Measurements from ENCODE around the gene NFU1. TPM values are rescaled to one million over a fixed set of nuclear protein-coding genes. Genes with fewer than 3 reads are reported as not detected.

The NFU1 gene
- total and polyA plus RNA-seq, 2 of the 4 experiments (the other 2 are of a cell fraction), result 24.0 to 32.4 TPM

DNA sequence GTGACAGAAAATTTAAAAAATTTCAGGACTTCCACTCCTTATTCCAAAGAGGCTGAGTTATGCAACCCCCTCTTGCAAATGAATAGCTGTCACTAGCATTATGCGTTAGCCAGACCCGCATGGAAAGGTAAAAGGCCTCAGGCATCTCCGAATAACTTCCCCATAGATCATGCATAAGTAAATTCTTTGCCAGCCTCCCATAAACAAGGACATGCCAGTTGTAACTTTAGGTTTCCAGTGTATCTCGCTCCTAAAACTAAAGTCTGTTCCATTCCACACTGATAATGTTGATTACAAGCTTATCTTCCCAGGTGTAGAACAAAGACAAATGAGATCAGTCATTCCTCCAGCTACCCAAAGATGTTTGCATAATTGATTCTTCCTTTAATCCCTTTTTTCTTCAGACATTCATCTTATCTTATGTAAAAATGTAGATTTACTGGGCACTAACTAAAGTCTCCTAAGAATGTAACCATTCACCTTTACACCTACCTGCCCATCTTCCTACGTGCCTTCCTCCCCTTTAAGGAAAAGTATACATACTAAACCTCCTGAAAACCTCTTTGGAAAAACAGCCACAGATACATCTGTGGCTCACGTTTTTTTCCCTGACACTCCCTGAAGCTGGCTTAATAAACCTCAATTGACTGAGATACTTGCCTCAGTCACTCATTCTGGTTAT, 13.6 kb upstream of the NFU1 start:
- 47% methylated on average over 5 of the region's 6 CpGs; no CpG with 5 or more reads in 1 of the 2 experiments for WGBS, 2 experiments (ENCODE audit: extremely low coverage in 2 of 2, insufficient read length in 1 of 2)
- Histone ChIP-seq H3K9me1 (ENCODE audit: insufficient read depth, low read length) (no peaks in the 10 kb centered on the region), H4K20me1 (ENCODE audit: insufficient read depth, low read length) (no peaks in the 10 kb centered on the region), H3K27ac (ENCODE audit: insufficient read depth, low read length) (no peak overlapping the region), H3K56ac (ENCODE audit: extremely low read depth, insufficient read depth, low read length) (no peak overlapping the region), H3K9ac (ENCODE audit: low read depth, low read length) (no peak overlapping the region), H4K8ac (ENCODE audit: low read depth in 2 of 2, low read length in 2 of 2) (no peak overlapping the region), H3K27me3 (ENCODE audit: control insufficient read depth, insufficient read depth, low read length) (no peaks in the 10 kb centered on the region), H3K14ac (replicated peaks; ENCODE audit: low read depth, low read length) (no peak overlapping the region), H3K4ac (ENCODE audit: low read depth, low read length) (no peak overlapping the region), H2BK15ac (ENCODE audit: low read depth, low read length) (no peak overlapping the region), H3K4me1 (ENCODE audit: control insufficient read depth, insufficient read depth, low read length) (0 out of 2 replicates have a peak, but pooled peaks cover 2% of the 10 kb centered on the region), H3K4me2 (ENCODE audit: low read depth, low read length) (no peak overlapping the region), H2AFZ (replicated peaks; ENCODE audit: low read length, poor library complexity) (no peak overlapping the region), H4K91ac (ENCODE audit: insufficient read depth, low read depth, low read length) (no peak overlapping the region), H2BK20ac (ENCODE audit: low read depth, low read length) (no peak overlapping the region), H2AK9ac (replicated peaks; ENCODE audit: low read depth, low read length, poor library complexity) (no peak overlapping the region), H3K4me3 (ENCODE audit: insufficient read depth, low read depth, low read length) (no peak overlapping the region), H3K18ac (ENCODE audit: low read depth, low read length) (no peak overlapping the region), H2AK5ac (ENCODE audit: low read depth, low read length) (no peak overlapping the region), H3K36me3 (ENCODE audit: control insufficient read depth, insufficient read depth, low read length) (no peaks in the 10 kb centered on the region), H2BK120ac (ENCODE audit: low read depth, low read length) (no peak overlapping the region), H3K23ac (ENCODE audit: low read depth, low read length) (no peak overlapping the region), H4K5ac (ENCODE audit: low read depth, low read length) (no peak overlapping the region), H2BK5ac (ENCODE audit: low read depth, low read length, poor library complexity, severe bottlenecking) (no peak overlapping the region), H3K9me3 (ENCODE audit: control insufficient read depth, insufficient read depth, low read length) (no peaks in the 10 kb centered on the region), H3K79me1 (ENCODE audit: low read depth in 1 of 2, low read length in 2 of 2) (no peaks in the 10 kb centered on the region)
- TF ChIP-seq BHLHE40 (IDR thresholded peaks at IDR 0.05; ENCODE audit: low read depth, low read length), result no peak
- no peak for TF ChIP-seq SMC3 (IDR thresholded peaks at IDR 0.05; ENCODE audit: low read depth, low read length)
- TF ChIP-seq MAZ (IDR thresholded peaks at IDR 0.05; ENCODE audit: borderline replicate concordance, low read depth, low read length), result no peak
- no peak for TF ChIP-seq POLR2A (IDR thresholded peaks at IDR 0.05; ENCODE audit: low read depth, low read length)
- no peak for TF ChIP-seq FOS (IDR thresholded peaks at IDR 0.05; ENCODE audit: low read depth, low read length)
- TF ChIP-seq CHD1 (IDR thresholded peaks at IDR 0.05; ENCODE audit: low read depth, low read length), result no peak
- no peak for TF ChIP-seq RAD21 (IDR thresholded peaks at IDR 0.05; ENCODE audit: low read length)
- no peak for TF ChIP-seq RCOR1 (IDR thresholded peaks at IDR 0.05; ENCODE audit: insufficient replicate concordance, low read length)
- TF ChIP-seq, protein P1, sequence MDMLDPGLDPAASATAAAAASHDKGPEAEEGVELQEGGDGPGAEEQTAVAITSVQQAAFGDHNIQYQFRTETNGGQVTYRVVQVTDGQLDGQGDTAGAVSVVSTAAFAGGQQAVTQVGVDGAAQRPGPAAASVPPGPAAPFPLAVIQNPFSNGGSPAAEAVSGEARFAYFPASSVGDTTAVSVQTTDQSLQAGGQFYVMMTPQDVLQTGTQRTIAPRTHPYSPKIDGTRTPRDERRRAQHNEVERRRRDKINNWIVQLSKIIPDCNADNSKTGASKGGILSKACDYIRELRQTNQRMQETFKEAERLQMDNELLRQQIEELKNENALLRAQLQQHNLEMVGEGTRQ (IDR thresholded peaks at IDR 0.05; ENCODE audit: low read depth, low read length), result no peak
- dilution Hi-C loops (cut with HindIII; ENCODE audit: low sequenced_read_pairs, unreplicated experiment) (no loop called here), intact Hi-C loops (cut with micrococcal nuclease) (no loop called here), in situ Hi-C loops (cut with MboI; ENCODE audit: low sequenced_read_pairs) (no loop called here)
- ChIA-PET CTCF (interaction anchor here (0.6 to 1.9 kb wide), 2 partner anchors 14 to 807 kb away, joined by 6 read pairs; partner anchors contain the start of genes NFU1 and PCYOX1), POLR2A (ENCODE audit: unreplicated experiment) (no interaction called here)
- BruUV-seq (replicated peaks), result no TSS peak
- no peak for ATAC-seq (ENCODE audit: low read depth)
- DNase-seq, result no peak
